Naive thymus-derived CD8-positive, alpha-beta T cell (primary cell): ENCODE data around the gene SFT2D1. TPM values are rescaled to one million over a fixed set of nuclear protein-coding genes. Genes with fewer than 3 reads are reported as not detected.
"Not testable (repeated sequence)": the region's sequence is repeated elsewhere in the genome, so short reads cannot be mapped to it uniquely, and the experiment has no call there.

Experiments used
- ATAC-seq, 2 donors: fragments of 150-1000 bp; cut with Tn5 transposase in 1 of 2; sonication (Bioruptor Pico), chemical (Tn5 transposase) in 1 of 2; 1 replicate in 1 of 2; 2 replicates in 1 of 2; pipeline ENCODE4 v1.10.0; 2021; ENCODE audit warnings: mild to moderate bottlenecking in 2 of 2, moderate library complexity in 2 of 2
- POLR2A ChIA-PET: fragments of 350-600 bp; sonication (Branson Sonifier 250); formaldehyde crosslinking; loops from one replicate; lab custom pipeline; 2021; ENCODE audit warnings: antibody characterized with exemption; lab: Charles Lee
- DNase-seq, 10 donors: peaks; one replicate each; pipeline versions ENCODE4 v3.0.0 to v3.0.0-alpha.2; 2020 to 2022
- H3K27ac Mint-ChIP-seq, 10 donors: one replicate each; pipeline ENCODE4 v1.8.0; 2020 to 2022; ENCODE audit warnings: mild to moderate bottlenecking in 10 of 10, mixed read lengths in 10 of 10, moderate library complexity in 4 of 10, inconsistent platforms in 1 of 10
- H3K27me3 Mint-ChIP-seq, 5 donors: one replicate each; pipeline ENCODE4 v1.8.0; 2021 to 2022; ENCODE audit warnings: mixed read lengths in 5 of 5
- H3K36me3 Mint-ChIP-seq, 3 donors: one replicate each; pipeline ENCODE4 v1.8.0; 2020 to 2022; ENCODE audit warnings: mixed read lengths in 3 of 3, mild to moderate bottlenecking in 2 of 3, inconsistent platforms in 1 of 3
- H3K4me1 Mint-ChIP-seq, 4 donors: one replicate each; pipeline ENCODE4 v1.8.0; 2021 to 2022; ENCODE audit warnings: mixed read lengths in 4 of 4
- H3K4me3 Mint-ChIP-seq, 10 donors: one replicate each; pipeline ENCODE4 v1.8.0; 2020 to 2022; ENCODE audit warnings: mild to moderate bottlenecking in 10 of 10, mixed read lengths in 10 of 10, moderate library complexity in 6 of 10, inconsistent platforms in 1 of 10
- H3K9me3 Mint-ChIP-seq, 9 donors: one replicate each; pipeline ENCODE4 v1.8.0; 2020 to 2022; ENCODE audit warnings: mixed read lengths in 9 of 9, mild to moderate bottlenecking in 3 of 9, inconsistent platforms in 1 of 9, moderate library complexity in 1 of 9
- polyA plus RNA-seq, 3 donors: library from polyadenylated mRNA; unstranded; fragments of 300-500 nt; fragmentation: Illumina TruSeq; gene quantifications; one replicate each; pipeline ENCODE4 v1.2.3, GENCODE V29; 2021
- total RNA-seq, 8 experiments: library from RNA in 2 of 8; stranded (reverse) in 2 of 8; gene quantifications; one replicate each; pipeline ENCODE4 v1.2.3 and lab custom pipeline; 2021 to 2026

SFT2D1 gene
- total and polyA plus RNA-seq, 5 experiments from 2014 or later: 28.5 to 58.1 (median 44.2) TPM

- H3K9me3 Mint-ChIP-seq: no peaks in the 10 kb centered on the region
- no peaks in the 10 kb centered on the region for H3K27me3 Mint-ChIP-seq
- ATAC-seq (no peak), DNase-seq (no peak)
- POLR2A ChIA-PET: interaction anchor here (0.6 to 1.8 kb wide), 7 partner anchors 8 to 132 kb away, joined by 3 to 5 read pairs (median 3); no protein-coding TSS in a partner anchor
- peak overlapping the region; percentile 87 to 97 (median 92) for H3K4me3 Mint-ChIP-seq
- H3K4me1 Mint-ChIP-seq: peaks cover 6 to 21% (median 13%) of the 10 kb centered on the region in 4 donors
- H3K36me3 Mint-ChIP-seq: peaks cover 0 to 2% (median 0%) of the 10 kb centered on the region in 3 donors
- H3K27ac Mint-ChIP-seq: peak overlapping the region; percentile 74 to 95 (median 92)
These were observed 39.0 kb upstream of the SFT2D1 start for GRCh38 chr6:166381381-166381732.

GRCh38 chr6:166379800-166380199, 37.5 kb upstream of the SFT2D1 start:
- Mint-ChIP-seq H3K4me1 (peaks cover 6 to 21% (median 13%) of the 10 kb centered on the region in 4 donors), H3K4me3 (no peak overlapping the region), H3K9me3 (no peaks in the 10 kb centered on the region), H3K36me3 (peaks cover 0 to 2% (median 0%) of the 10 kb centered on the region in 3 donors), H3K27me3 (no peaks in the 10 kb centered on the region), H3K27ac (no peak overlapping the region)
- DNase-seq (no peak), ATAC-seq (no peak)
- POLR2A ChIA-PET: interaction anchor here (1.4 to 1.8 kb wide), 2 partner anchors 18 to 108 kb away, joined by 4 read pairs; no protein-coding TSS in a partner anchor

GRCh38 chr6:166379103-166379586, 36.8 kb upstream of the SFT2D1 start:
- Mint-ChIP-seq H3K36me3 (peaks cover 0 to 2% (median 0%) of the 10 kb centered on the region in 3 donors), H3K4me1 (peaks cover 6 to 16% (median 12%) of the 10 kb centered on the region in 4 donors), H3K27ac (no peak overlapping the region), H3K27me3 (no peaks in the 10 kb centered on the region), H3K9me3 (no peaks in the 10 kb centered on the region), H3K4me3 (no peak overlapping the region)
- no peak for ATAC-seq
- DNase-seq: no peak
- POLR2A ChIA-PET: no interaction called here

GRCh38 chr6:166377721-166378120, 35.4 kb upstream of the SFT2D1 start:
- H3K27me3 Mint-ChIP-seq: no peaks in the 10 kb centered on the region
- H3K9me3 Mint-ChIP-seq: no peaks in the 10 kb centered on the region
- peaks cover 0 to 2% (median 0%) of the 10 kb centered on the region in 3 donors for H3K36me3 Mint-ChIP-seq
- H3K27ac Mint-ChIP-seq: peak overlapping the region in 1 of 10 donors; percentile 57
- DNase-seq (no peak), ATAC-seq (no peak)
- POLR2A ChIA-PET: interaction anchor here (0.5 kb wide), 1 partner anchor 58 kb away, joined by 7 read pairs; no protein-coding TSS in a partner anchor
- peaks cover 6 to 17% (median 8%) of the 10 kb centered on the region in 4 donors for H3K4me1 Mint-ChIP-seq
- no peak overlapping the region for H3K4me3 Mint-ChIP-seq

- H3K27ac Mint-ChIP-seq: no peak overlapping the region
- no peaks in the 10 kb centered on the region for H3K27me3 Mint-ChIP-seq
- H3K36me3 Mint-ChIP-seq: peaks cover 0 to 3% (median 0%) of the 10 kb centered on the region in 3 donors
- ATAC-seq (no peak), DNase-seq (no peak)
- H3K4me3 Mint-ChIP-seq: no peak overlapping the region
- POLR2A ChIA-PET: no interaction called here
- H3K4me1 Mint-ChIP-seq: peaks cover 0 to 6% (median 0%) of the 10 kb centered on the region in 4 donors
- H3K9me3 Mint-ChIP-seq: no peaks in the 10 kb centered on the region
These were observed 32.7 kb upstream of the SFT2D1 start for GRCh38 chr6:166375013-166375412.

GRCh38 chr6:166370489-166370888, 28.1 kb upstream of the SFT2D1 start:
- Mint-ChIP-seq H3K4me1 (peaks cover 0 to 6% (median 1%) of the 10 kb centered on the region in 4 donors), H3K27ac (no peak overlapping the region), H3K4me3 (no peak overlapping the region), H3K9me3 (no peaks in the 10 kb centered on the region), H3K27me3 (no peaks in the 10 kb centered on the region), H3K36me3 (peaks cover 0 to 21% (median 5%) of the 10 kb centered on the region in 3 donors)
- ATAC-seq (no peak), DNase-seq (no peak)
- POLR2A ChIA-PET: no interaction called here

DNA sequence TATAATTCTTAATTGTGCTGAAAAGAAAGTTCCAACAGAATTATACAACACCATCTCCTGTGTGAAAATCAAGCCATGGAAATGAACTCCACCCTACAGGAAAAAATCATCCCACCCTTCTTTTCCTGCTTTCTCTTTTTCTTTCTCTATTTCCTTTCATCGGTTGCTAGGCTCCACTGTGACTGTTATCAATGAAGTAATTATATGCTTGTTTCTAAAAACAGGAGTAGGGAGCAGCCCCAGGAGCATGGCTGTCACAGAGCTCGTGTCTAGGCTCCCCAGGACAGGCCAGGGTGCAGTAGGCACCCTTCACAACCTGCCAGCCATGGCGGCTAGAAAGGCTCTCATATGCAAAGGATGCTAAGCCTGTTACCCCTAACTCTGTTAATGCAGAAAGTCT, 27.4 kb upstream of the SFT2D1 start:
- H3K27me3 Mint-ChIP-seq: no peaks in the 10 kb centered on the region
- no peak for ATAC-seq

GRCh38 chr6:166366921-166367320, 24.6 kb upstream of the SFT2D1 start:
- no peak for DNase-seq
- H3K9me3 Mint-ChIP-seq: no peaks in the 10 kb centered on the region
- POLR2A ChIA-PET: no interaction called here
- peaks cover 0 to 43% (median 19%) of the 10 kb centered on the region in 3 donors for H3K36me3 Mint-ChIP-seq
- no peak for ATAC-seq
- H3K4me3 Mint-ChIP-seq: no peak overlapping the region
- H3K4me1 Mint-ChIP-seq: peaks cover 0 to 3% (median 0%) of the 10 kb centered on the region in 4 donors
- no peaks in the 10 kb centered on the region for H3K27me3 Mint-ChIP-seq
- H3K27ac Mint-ChIP-seq: peak overlapping the region in 1 of 10 donors; percentile 16

More for the DNA sequence above, 27.4 kb upstream of the SFT2D1 start:
- no peak for DNase-seq
- no peak overlapping the region for H3K27ac Mint-ChIP-seq
- peaks cover 0 to 22% (median 6%) of the 10 kb centered on the region in 3 donors for H3K36me3 Mint-ChIP-seq
- no peaks in the 10 kb centered on the region for H3K9me3 Mint-ChIP-seq
- peaks cover 0 to 6% (median 1%) of the 10 kb centered on the region in 4 donors for H3K4me1 Mint-ChIP-seq
- POLR2A ChIA-PET: no interaction called here
- no peak overlapping the region for H3K4me3 Mint-ChIP-seq

GRCh38 chr6:166365806-166366205, 23.5 kb upstream of the SFT2D1 start:
- H3K4me1 Mint-ChIP-seq: peaks cover 0 to 3% (median 0%) of the 10 kb centered on the region in 4 donors
- ATAC-seq (no peak), DNase-seq (no peak)
- peaks cover 0 to 43% (median 22%) of the 10 kb centered on the region in 3 donors for H3K36me3 Mint-ChIP-seq
- H3K9me3 Mint-ChIP-seq: no peaks in the 10 kb centered on the region
- H3K4me3 Mint-ChIP-seq: no peak overlapping the region
- no peaks in the 10 kb centered on the region for H3K27me3 Mint-ChIP-seq
- H3K27ac Mint-ChIP-seq: peak overlapping the region in 3 of 10 donors; percentile 6 to 46 (median 43)
- POLR2A ChIA-PET: no interaction called here

DNA sequence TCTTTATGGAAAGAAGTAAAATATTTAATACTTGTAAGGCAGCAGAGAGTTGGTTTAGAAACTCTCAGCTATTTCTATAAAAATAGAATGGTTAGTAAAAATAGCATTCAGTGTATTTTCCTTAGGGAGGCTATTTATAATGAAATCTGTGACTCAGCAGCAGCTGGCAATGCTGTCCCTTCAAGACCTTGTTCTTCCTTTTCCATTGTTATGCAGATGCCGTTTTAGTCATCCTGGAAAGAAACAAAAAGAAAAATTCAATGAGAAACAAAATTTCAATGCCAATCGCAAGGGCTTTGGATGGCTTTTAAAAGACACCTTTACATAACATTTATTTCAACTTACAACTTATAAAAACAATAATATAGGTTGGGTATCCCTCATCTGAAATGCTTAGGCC, 22.9 kb upstream of the SFT2D1 start:
- ATAC-seq (no peak), DNase-seq (no peak)
- Mint-ChIP-seq H3K9me3 (no peaks in the 10 kb centered on the region), H3K4me1 (peaks cover 0 to 3% (median 0%) of the 10 kb centered on the region in 4 donors), H3K27me3 (no peaks in the 10 kb centered on the region), H3K4me3 (no peak overlapping the region), H3K27ac (no peak overlapping the region), H3K36me3 (peaks cover 0 to 43% (median 23%) of the 10 kb centered on the region in 3 donors)
- POLR2A ChIA-PET: no interaction called here

GRCh38 chr6:166364456-166364855, 22.1 kb upstream of the SFT2D1 start:
- no peaks in the 10 kb centered on the region for H3K4me1 Mint-ChIP-seq
- H3K27me3 Mint-ChIP-seq: peaks cover 0 to under 1% (median 0%) of the 10 kb centered on the region in 5 donors
- POLR2A ChIA-PET: no interaction called here
- ATAC-seq (no peak), DNase-seq (no peak)
- H3K36me3 Mint-ChIP-seq: peaks cover 0 to 38% (median 23%) of the 10 kb centered on the region in 3 donors
- peaks cover 0 to 1% (median 0%) of the 10 kb centered on the region in 9 donors for H3K9me3 Mint-ChIP-seq
- no peak overlapping the region for H3K27ac Mint-ChIP-seq
- no peak overlapping the region for H3K4me3 Mint-ChIP-seq

GRCh38 chr6:166362427-166362826, 20.1 kb upstream of the SFT2D1 start:
- H3K27me3 Mint-ChIP-seq, H3K4me1 Mint-ChIP-seq, H3K4me3 Mint-ChIP-seq, H3K9me3 Mint-ChIP-seq, DNase-seq, H3K27ac Mint-ChIP-seq, ATAC-seq: not testable (repeated sequence)
- POLR2A ChIA-PET: interaction anchor here (0.7 kb wide), 1 partner anchor 18 kb away, joined by 4 read pairs; no protein-coding TSS in a partner anchor
- H3K36me3 Mint-ChIP-seq: peaks cover 0 to 33% (median 23%) of the 10 kb centered on the region in 3 donors

DNA sequence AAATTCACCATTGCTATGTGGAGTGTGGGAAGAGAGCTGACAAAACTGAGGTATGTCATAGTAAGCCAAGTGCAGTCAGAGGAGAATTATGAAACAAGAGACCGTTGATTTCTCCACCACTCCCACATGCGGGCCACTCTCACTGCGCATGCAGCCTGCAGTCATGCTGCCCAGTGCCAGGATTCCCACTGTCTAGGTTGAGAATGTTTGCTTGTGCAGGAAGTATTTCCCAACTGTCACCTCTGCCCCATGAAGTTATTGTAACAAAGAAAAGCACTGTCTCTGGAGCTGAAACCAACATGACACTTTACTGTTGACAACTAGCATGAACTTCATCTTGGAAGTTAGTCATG, 18.7 kb upstream of the SFT2D1 start:
- H3K27me3 Mint-ChIP-seq: peaks cover 3 to 12% (median 7%) of the 10 kb centered on the region in 5 donors
- no peak overlapping the region for H3K4me3 Mint-ChIP-seq
- no peaks in the 10 kb centered on the region for H3K4me1 Mint-ChIP-seq
- POLR2A ChIA-PET: no interaction called here
- H3K27ac Mint-ChIP-seq: no peak overlapping the region
- H3K9me3 Mint-ChIP-seq: peaks cover 0 to 6% (median 0%) of the 10 kb centered on the region in 9 donors
- ATAC-seq (no peak), DNase-seq (no peak)
- peaks cover 0 to 28% (median 23%) of the 10 kb centered on the region in 3 donors for H3K36me3 Mint-ChIP-seq
